Cardiac muscle cell (in vitro differentiated cells and primary cell): ENCODE data around the gene EPHA8. TPM values are rescaled to one million over a fixed set of nuclear protein-coding genes. Genes with fewer than 3 reads are reported as not detected.

ENCODE experiments used
- DNase-seq, 2 donors: peaks; one replicate each; pipeline versions ENCODE4 v3.0.0 to v3.0.0-alpha.2; 2010 to 2017; ENCODE audit warnings: low read depth in 1 of 2, low spot score in 1 of 2
- H3K27ac ChIP-seq: fragments of 200-600 bp; sonication (generic); 2 replicates; pipeline ENCODE4 v1.5.1; 2016
- H3K27me3 ChIP-seq: fragments of 200-600 bp; sonication (generic); 2 replicates; pipeline ENCODE4 v1.6.0; 2016; ENCODE audit warnings: control low read depth
- H3K36me3 ChIP-seq: fragments of 200-600 bp; sonication (generic); 2 replicates; pipeline ENCODE4 v1.5.1; 2016; ENCODE audit warnings: control low read depth
- H3K4me1 ChIP-seq: fragments of 200-600 bp; sonication (generic); 2 replicates; pipeline ENCODE4 v1.8.1; 2017; ENCODE audit warnings: low read depth, mild to moderate bottlenecking, mixed run types
- H3K4me3 ChIP-seq: fragments of 200-600 bp; sonication (generic); 2 replicates; pipeline ENCODE4 v1.5.1; 2016; ENCODE audit warnings: mild to moderate bottlenecking
- H3K9me3 ChIP-seq: fragments of 200-600 bp; sonication (generic); 2 replicates; pipeline ENCODE4 v1.5.1; 2017; ENCODE audit warnings: low read depth, mild to moderate bottlenecking, control low read depth
- CTCF ChIP-seq: IDR thresholded peaks from 2 replicates; pipeline ENCODE4 v1.5.1; 2012; ENCODE audit warnings: low read depth, mild to moderate bottlenecking, low read length
- polyA plus RNA-seq: library from polyadenylated mRNA; unstranded; fragments of >200 nt; fragmentation: Nextera tagmentation; extraction: Ambion mirVana; gene quantifications from 2 replicates; pipeline ENCODE4 v1.2.1, GENCODE V29; 2016
- total RNA-seq: library from RNA; depleted of rRNA; stranded (reverse); fragments of >200 nt; gene quantifications from 2 replicates; pipeline ENCODE4 v1.2.3, GENCODE V29; 2016

The EPHA8 gene
- total and polyA plus RNA-seq, 2 experiments from 2014 or later, result 4.7 to 10.9 TPM

DNA sequence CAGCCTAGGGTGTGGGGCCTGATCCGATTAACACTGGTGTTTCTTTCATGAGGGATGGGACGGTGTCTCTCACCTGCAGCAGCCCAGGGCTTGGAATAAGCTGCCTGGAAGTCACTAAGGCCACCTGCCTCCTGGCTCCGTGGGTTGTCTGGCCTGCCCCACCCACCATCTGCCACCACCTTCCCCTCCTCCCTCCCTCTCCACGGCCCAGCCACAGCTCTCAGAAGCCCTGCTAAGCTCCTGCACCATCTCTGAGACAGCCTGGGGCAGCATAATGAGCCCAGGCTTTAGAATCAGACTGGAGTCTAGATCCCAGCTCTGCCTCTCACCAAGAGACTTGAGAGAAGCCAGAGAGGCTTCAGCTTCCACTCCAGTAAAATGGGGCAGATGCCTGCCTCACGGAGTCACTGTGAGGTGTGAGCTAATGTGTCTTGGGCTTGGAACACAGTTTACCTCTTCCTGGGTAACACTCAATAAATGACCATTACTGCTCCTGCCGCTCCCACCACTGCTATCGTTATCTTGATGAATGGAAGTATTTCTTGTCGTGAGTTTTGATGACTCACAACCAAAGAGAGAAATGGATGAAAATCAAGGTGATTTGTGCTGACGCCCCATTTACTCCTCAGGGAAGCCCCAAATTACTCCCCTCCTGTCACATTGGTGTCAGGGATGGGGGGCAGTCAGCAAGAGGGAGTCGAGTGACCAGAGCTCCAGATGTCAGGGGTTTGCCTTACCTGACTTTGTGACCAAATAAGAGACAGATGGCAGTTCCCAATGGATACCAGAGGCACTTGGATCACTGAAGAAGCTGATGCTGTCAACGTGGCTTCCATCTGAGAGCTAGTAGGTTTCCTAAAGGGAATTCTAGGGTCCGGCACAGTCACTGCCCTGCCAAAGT is 49.6 kb downstream of the EPHA8 start:
- Histone ChIP-seq H3K4me3 (no peak overlapping the region), H3K9me3 (no peaks in the 10 kb centered on the region), H3K27me3 (peaks cover 60% of the 10 kb centered on the region), H3K36me3 (no peaks in the 10 kb centered on the region), H3K27ac (no peak overlapping the region), H3K4me1 (no peaks in the 10 kb centered on the region)
- no peak for DNase-seq
- no peak for TF ChIP-seq CTCF

DNA sequence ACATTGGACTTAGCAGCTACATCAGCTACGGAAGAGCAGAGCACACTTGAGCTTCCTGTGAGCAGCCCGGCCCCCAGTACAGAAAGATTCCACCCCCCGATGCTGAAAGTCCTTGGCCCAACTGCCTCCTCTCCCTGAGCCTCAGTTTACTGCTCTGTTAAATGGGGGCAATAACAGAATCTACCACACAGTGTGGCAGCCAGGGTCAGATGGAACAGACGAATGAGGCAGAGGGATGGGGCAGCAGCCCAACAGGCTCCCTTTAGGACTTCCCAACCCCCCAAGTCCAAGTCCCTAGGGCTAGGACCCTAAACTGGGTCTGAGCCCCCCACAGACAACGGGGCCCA is 50.3 kb downstream of the EPHA8 start:
- H3K36me3 ChIP-seq, result no peaks in the 10 kb centered on the region
- H3K4me3 ChIP-seq, result no peak overlapping the region
- H3K27ac ChIP-seq, result no peak overlapping the region
- H3K27me3 ChIP-seq, result peaks cover 56% of the 10 kb centered on the region
- no peaks in the 10 kb centered on the region for H3K9me3 ChIP-seq
- H3K4me1 ChIP-seq, result no peaks in the 10 kb centered on the region
- TF ChIP-seq CTCF, result no peak
- no peak for DNase-seq

- DNase-seq, result no peak
- H3K27ac ChIP-seq, result no peak overlapping the region
- no peaks in the 10 kb centered on the region for H3K9me3 ChIP-seq
- no peak overlapping the region for H3K4me3 ChIP-seq
- TF ChIP-seq CTCF, result no peak
- peaks cover 52% of the 10 kb centered on the region for H3K27me3 ChIP-seq
- no peaks in the 10 kb centered on the region for H3K4me1 ChIP-seq
- H3K36me3 ChIP-seq, result no peaks in the 10 kb centered on the region
Observed at GRCh38 chr1:22613951-22614350, 50.7 kb downstream of the EPHA8 start.

GRCh38 chr1:22615886-22616285 is 52.6 kb downstream of the EPHA8 start:
- no peak overlapping the region for H3K27ac ChIP-seq
- no peaks in the 10 kb centered on the region for H3K4me1 ChIP-seq
- H3K36me3 ChIP-seq, result no peaks in the 10 kb centered on the region
- TF ChIP-seq CTCF, result no peak
- H3K27me3 ChIP-seq, result peaks cover 39% of the 10 kb centered on the region
- no peak overlapping the region for H3K4me3 ChIP-seq
- DNase-seq, result no peak
- H3K9me3 ChIP-seq, result no peaks in the 10 kb centered on the region

DNA sequence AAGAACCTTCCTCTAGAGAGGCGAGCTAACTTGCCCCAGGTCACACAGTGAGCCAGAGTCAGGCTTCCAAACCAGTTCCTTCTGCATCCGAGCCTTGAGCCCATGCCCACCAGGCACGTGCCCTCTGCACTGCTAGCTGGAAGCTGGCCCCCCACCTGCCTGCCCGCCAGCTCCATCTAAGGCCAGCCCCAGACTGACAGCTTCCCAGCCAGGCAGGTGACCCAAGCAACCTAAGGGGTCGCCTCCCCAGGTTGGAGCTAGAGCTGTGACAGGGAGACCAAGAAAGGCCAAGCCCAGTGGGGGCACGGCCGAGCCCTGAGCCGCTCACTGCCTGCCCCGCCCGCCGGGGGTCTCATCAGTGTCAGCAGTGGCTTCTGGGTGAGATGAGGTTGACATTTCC is 53.3 kb downstream of the EPHA8 start:
- Histone ChIP-seq H3K27me3 (peaks cover 45% of the 10 kb centered on the region), H3K4me3 (no peak overlapping the region), H3K9me3 (no peaks in the 10 kb centered on the region), H3K4me1 (no peaks in the 10 kb centered on the region), H3K36me3 (no peaks in the 10 kb centered on the region), H3K27ac (no peak overlapping the region)
- DNase-seq, result no peak
- no peak for TF ChIP-seq CTCF
